K562 (cell line): ENCODE data around the gene DHX38.

Experiments
- CTCF ChIP-seq, 3 experiments: IDR thresholded peaks in 2 of 3; conservative IDR thresholded peaks in 1 of 3; 2 replicates each; pipeline ENCODE4 v1.5.1; 2011 to 2012; ENCODE audit warnings: low read length in 3 of 3, mild to moderate bottlenecking in 3 of 3, control low read depth in 2 of 3, improper control_type of control experiment in 1 of 3, inconsistent platforms in 1 of 3, low read depth in 1 of 3, mixed read lengths in 1 of 3, moderate library complexity in 1 of 3; ENCODE audit not compliant: insufficient read depth in 2 of 3
- EZH2 ChIP-seq: IDR thresholded peaks from 2 replicates; pipeline ENCODE4 v1.6.1; 2012; ENCODE audit warnings: low read depth, mild to moderate bottlenecking, inconsistent platforms, low read length, borderline replicate concordance
- MAZ ChIP-seq, 2 experiments: fragments of 450-650 bp in 1 of 2; sonication (generic) in 1 of 2; formaldehyde crosslinking; IDR thresholded peaks in 1 of 2; conservative IDR thresholded peaks in 1 of 2; 2 replicates each; pipeline versions ENCODE4 v1.4.0 to v1.5.0; 2020; ENCODE audit warnings: mild to moderate bottlenecking in 1 of 2, missing genetic modification reagents in 1 of 2
- NR1H2 ChIP-seq: sonication (generic); formaldehyde crosslinking; IDR thresholded peaks from 2 replicates; pipeline ENCODE4 v1.4.0; 2020; ENCODE audit warnings: mild to moderate bottlenecking, missing genetic modification reagents
- RAD21 ChIP-seq, 2 experiments: fragments of 250-450 bp in 1 of 2; fragments of 450-650 bp in 1 of 2; sonication (Bioruptor Pico) in 1 of 2; formaldehyde crosslinking in 1 of 2; IDR thresholded peaks in 1 of 2; conservative IDR thresholded peaks in 1 of 2; 2 replicates each; pipeline versions ENCODE4 v1.4.0 to v1.8.0; 2020 to 2022; ENCODE audit warnings: mild to moderate bottlenecking in 2 of 2, moderate library complexity in 1 of 2
- SREBF2 ChIP-seq: sonication (generic); formaldehyde crosslinking; IDR thresholded peaks from 2 replicates; pipeline ENCODE4 v1.4.0; 2020; ENCODE audit warnings: mild to moderate bottlenecking, missing genetic modification reagents
- SRSF1 ChIP-seq: fragments of 200-400 bp; formaldehyde crosslinking; IDR thresholded peaks from 2 replicates; pipeline ENCODE4 v1.6.1; 2017; ENCODE audit warnings: mild to moderate bottlenecking, low read depth, low read length, moderate library complexity
- YBX1 ChIP-seq: fragments of 450-650 bp; IDR thresholded peaks from 2 replicates; pipeline ENCODE4 v1.7.1; 2016; ENCODE audit warnings: mild to moderate bottlenecking
- ZNF507 ChIP-seq: conservative IDR thresholded peaks from 2 replicates; pipeline ENCODE4 v1.6.1; 2017; ENCODE audit warnings: missing genetic modification characterization, missing compliant biosample characterization
- ZZZ3 ChIP-seq: fragments of 450-650 bp; IDR thresholded peaks from 2 replicates; pipeline ENCODE4 v1.6.1; 2016; ENCODE audit warnings: antibody characterized with exemption, mild to moderate bottlenecking, moderate library complexity

GRCh38 chr16:72132726-72133125, 39.1 kb downstream of the DHX38 start:
- TF ChIP-seq CTCF (IDR thresholded peaks at IDR 0.05 in 2 of 3, conservative IDR thresholded peaks at IDR 0.05 in 1 of 3; ENCODE audit: insufficient read depth in 2 of 3, low read depth in 1 of 3, low read length in 3 of 3): no peak
- no peak for TF ChIP-seq SREBF2 (CRISPR knock-in tag)
- TF ChIP-seq YBX1: no peak
- no peak for TF ChIP-seq ZZZ3
- TF ChIP-seq RAD21 (CRISPR knock-in tag; conservative IDR thresholded peaks at IDR 0.05 in 1 of 2, IDR thresholded peaks at IDR 0.05 in 1 of 2): no peak
- no peak for TF ChIP-seq ZNF507
- no peak for TF ChIP-seq MAZ (CRISPR knock-in tag; conservative IDR thresholded peaks at IDR 0.05 in 1 of 2, IDR thresholded peaks at IDR 0.05 in 1 of 2)
- no peak for TF ChIP-seq SRSF1
- no peak for TF ChIP-seq EZH2
- no peak for TF ChIP-seq NR1H2
